ENCODE results near the gene MED12L.

The MED12L gene

GRCh38 chr3:151265866-151266265, 180.4 kb downstream of the MED12L start:
- no peak for DNase-seq

- DNase-seq = no peak
These were observed 181.6 kb downstream of the MED12L start for GRCh38 chr3:151267066-151267465.

DNA sequence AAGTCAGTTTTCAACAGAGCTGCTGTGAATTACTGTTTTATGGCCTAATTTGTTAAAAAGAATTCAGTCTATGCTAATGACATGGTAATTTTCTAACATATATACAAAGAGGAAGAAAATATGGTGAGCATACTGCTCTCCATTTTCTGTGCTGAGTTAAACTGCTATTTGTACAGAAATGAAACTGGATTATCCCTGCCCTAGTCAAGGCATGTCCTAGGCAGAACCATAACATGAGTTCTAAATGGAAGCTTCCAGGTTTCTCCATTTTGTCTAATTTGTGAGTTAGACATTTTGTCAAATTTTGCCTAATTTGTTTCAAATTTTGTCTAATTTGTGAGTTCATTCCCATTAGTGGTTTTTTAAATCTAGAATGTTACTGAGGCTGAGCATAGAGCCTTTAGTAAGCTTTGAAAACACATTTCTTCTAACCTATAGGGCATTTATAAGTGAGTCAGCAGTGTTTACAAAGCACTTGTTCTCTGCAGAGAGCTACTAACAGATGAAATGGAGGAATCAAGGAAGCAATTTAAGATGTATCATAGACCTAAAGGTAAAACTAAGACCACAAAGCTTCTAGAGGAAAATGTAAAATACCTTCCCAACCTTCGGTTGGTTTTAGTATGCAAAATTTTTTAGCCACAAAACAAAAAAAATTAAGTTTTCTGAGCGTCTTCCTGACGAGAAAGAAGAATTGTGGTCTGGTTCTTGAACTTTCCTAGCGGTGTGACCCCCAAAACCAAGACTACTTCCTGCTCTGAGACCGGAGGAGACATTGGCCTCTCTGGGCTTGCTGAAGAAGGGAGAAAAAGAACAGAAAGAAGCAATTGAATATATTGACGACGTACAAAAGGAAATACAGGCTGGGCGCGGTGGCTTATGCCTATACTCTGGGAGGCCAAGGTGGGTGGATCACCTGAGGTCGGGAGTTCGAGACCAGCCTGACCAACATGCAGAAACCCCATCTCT, 183.1 kb downstream of the MED12L start:
- DNase-seq = peak in 1 of 2 donors; percentile 31

GRCh38 chr3:151269631-151270030, 184.2 kb downstream of the MED12L start:
- DNase-seq = no peak

DNA sequence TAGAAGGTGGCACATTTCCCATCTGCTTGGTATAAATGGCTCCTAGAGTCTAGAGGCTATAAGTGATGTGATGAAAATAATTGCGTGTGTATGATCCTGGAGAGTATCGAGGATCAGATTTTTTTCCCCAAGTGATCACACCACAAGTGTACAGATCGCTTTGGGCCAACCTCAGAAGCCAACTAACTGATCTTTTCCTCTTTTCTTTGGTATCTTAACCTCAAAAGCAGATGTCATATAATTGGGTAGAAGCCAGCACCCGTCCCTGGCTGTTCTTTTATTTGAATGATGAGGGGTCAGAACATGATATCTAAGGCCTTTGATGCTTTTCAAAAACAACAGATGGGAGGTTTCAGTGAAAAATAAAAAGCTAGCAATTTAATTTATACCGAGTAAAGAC, 189.6 kb downstream of the MED12L start:
- DNase-seq = no peak

GRCh38 chr3:151276038-151276686, 190.7 kb downstream of the MED12L start:
- DNase-seq = no peak

DNA sequence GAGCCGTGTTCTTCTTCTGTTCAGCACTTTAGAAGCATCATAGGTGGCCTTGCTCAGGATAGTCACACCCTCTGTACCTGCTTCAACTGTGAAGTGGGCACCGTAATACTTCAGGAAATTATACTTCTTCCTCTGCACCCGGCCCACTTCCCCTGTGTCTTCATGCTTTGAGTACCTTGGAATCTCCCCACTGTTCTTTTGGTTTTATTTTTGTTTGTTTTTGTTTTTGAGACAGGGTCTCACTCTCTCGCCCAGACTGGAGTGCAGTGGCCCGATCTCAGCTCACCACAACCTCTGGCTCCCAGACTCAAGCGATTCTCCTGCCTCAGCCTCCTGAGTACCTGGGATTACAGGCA, 191.2 kb downstream of the MED12L start:
- no peak for DNase-seq

DNA sequence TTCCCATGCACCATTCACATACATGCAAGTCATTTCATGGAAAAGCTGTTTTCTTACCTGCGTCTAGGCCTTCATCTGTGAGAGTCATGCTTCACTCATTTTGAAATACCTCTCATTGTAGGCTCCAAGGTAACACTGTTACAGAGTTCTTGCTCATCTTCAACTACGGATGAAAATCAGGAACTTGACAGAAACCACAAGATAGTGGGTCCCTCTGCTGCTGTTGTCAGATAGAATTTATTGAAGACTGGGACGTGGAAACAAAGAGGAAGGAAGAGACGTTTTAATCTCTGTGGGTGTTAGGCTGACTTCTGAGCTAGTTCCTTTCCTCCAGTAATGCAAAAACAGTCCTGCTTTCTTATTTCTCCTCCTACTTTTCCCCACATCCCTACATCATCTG, 192.8 kb downstream of the MED12L start, which contains the start of gene P2RY14:
Gene P2RY14 (minus strand): TSS at position 313 of the 400 bp plus-strand sequence. CDS start 64,226 bp downstream, outside the sequence.
- no peak for DNase-seq

- DNase-seq = no peak
These were observed 196.3 kb downstream of the MED12L start for GRCh38 chr3:151281671-151282324.

DNA sequence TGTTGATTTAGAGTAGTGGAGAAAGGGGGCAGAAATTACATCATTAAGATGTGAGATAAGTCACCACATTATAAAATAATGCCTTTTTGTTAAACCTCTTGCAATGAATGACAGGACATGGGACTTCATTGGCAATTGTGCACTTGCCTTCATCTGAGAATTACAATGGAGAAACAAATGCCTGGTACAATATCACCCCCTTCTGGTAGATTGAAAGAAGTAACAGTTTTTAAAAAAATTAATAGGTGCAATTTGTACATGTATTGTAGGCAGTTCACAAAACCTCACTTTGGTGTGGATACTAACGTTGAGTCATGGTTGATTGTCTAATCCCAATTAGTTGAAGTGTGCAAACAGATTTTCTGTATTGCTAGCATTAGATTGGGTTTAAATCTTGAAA, 197.5 kb downstream of the MED12L start:
- DNase-seq = no peak

GRCh38 chr3:151283387-151283786, 197.9 kb downstream of the MED12L start:
- no peak for DNase-seq

DNA sequence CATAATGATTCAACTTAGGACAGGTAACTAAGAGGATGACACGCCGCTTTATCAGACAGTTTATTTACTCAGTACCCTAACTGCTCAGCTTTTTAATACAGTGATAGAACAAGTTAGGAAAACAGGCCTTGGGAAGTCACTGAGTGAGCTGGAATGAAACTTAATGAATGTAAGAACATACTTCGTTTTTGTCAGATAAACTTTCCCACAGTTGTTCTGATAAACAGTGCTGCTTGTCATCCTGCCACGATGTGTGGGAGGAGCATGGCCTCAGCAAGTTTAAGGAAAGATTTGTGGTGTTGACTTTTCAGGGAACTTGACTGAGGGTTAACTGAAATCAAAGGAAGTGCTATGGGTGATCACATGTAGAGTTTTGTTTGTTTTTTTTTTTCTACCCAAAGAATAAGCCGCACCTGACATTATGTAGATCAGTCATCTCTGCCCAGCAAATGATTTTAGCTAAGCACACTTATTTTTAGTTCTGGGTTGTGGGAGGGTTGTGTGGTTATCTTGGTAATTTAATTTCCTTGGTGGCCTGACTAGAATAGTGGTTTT, 198.5 kb downstream of the MED12L start:
- peak in 1 of 2 donors; percentile 17 for DNase-seq

GRCh38 chr3:151285940-151286339, 200.5 kb downstream of the MED12L start:
- no peak for DNase-seq

DNA sequence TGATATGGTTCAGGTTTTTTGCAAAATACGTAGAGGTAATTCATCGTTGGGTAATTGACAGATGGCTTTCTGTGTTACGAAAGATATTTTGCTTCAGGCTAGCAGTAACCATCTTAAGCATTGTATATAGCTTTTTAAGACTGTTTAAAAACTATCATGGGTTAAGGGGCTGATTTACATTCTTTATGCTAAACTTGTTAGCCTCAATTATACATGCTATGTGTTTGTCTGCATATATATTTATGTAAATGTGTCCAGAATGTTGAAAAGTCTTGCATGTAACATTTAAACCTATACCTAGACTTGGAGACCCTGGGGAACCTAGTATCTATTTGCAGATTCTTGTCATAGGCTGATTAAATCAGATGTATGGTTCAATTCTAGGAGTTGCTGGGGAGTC, 204.0 kb downstream of the MED12L start:
- DNase-seq = no peak

GRCh38 chr3:151290673-151291072, 205.2 kb downstream of the MED12L start:
- DNase-seq = no peak

- no peak for DNase-seq
These were observed 207.7 kb downstream of the MED12L start for GRCh38 chr3:151293127-151293526.

- no peak for DNase-seq
These were observed 210.8 kb downstream of the MED12L start for GRCh38 chr3:151296226-151296625.

DNA sequence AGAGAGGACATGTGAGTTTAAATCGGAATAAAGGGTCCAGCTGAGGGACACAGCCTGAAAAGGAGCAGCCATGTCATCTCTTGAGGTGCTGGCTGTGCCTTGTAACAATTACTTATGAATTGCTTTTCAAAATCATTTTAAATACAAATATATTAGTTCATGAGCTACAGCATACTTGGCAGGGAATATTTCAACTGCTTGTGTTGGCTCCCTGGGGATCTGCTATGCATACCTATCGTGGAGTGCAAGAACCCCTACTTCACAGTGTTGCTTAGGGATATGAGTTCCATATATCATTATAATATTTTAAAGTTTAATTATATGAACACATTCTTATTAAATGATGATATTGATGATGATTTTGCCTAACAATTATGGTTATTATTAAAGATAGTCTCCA, 212.0 kb downstream of the MED12L start:
- no peak for DNase-seq

- no peak for DNase-seq
These were observed 213.5 kb downstream of the MED12L start for GRCh38 chr3:151299006-151299405.

GRCh38 chr3:151300539-151300938, 215.1 kb downstream of the MED12L start:
- no peak for DNase-seq

- DNase-seq = no peak
These were observed 216.3 kb downstream of the MED12L start for GRCh38 chr3:151301787-151302186.

DNA sequence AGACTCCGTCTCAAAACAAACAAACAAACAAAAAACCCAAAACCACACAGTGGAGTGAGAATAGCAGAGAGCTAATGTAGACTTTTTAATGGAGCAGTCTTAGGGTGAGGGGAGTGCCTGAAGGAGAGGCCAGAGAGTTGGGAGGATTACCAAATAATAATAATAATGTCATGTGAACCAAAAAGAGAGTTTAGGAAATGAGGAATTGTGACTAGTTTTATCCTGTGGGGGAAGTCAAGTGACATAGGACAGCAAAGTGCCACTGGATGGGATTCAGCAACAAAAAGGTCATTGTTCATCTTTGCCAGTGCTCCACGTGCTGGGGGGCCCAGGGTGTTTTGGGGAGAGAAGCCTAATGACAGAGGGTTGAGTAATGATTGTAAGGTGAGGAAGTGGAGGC, 218.3 kb downstream of the MED12L start:
- peak in 1 of 2 donors; percentile 22 for DNase-seq

Measured in stimulated activated CD4-positive, alpha-beta T cell treated with anti-CD3 and anti-CD28 coated beads, Interleukin-2, amount 100 ng/mL, for 24 hours (primary cell).